Activated CD8-positive, alpha-beta T cell treated with anti-CD3 and anti-CD28 coated beads for 36 hours (primary cell): ENCODE results near the gene PLCB4. TPM values are rescaled to one million over a fixed set of nuclear protein-coding genes. Genes with fewer than 3 reads are reported as not detected.

Source experiments
- ATAC-seq: fragments of 200-7000 bp; cut with Tn5 transposase; one replicate; pipeline ENCODE4 v1.10.0; 2021; ENCODE audit warnings: mild to moderate bottlenecking, moderate library complexity
- CTCF ChIA-PET: fragments of 350-600 bp; sonication (Branson Sonifier 250); formaldehyde crosslinking; loops from one replicate; lab custom pipeline; 2021; ENCODE audit warnings: antibody characterized with exemption; lab: Charles Lee
- POLR2A ChIA-PET: fragments of 350-600 bp; sonication (Branson Sonifier 250); formaldehyde crosslinking; loops from one replicate; lab custom pipeline; 2021; ENCODE audit warnings: antibody characterized with exemption; lab: Charles Lee
- DNase-seq: peaks from one replicate; pipeline ENCODE4 v3.0.0-alpha.2; 2020
- H3K27ac Mint-ChIP-seq: one replicate; pipeline ENCODE4 v1.8.0; 2021; ENCODE audit warnings: mild to moderate bottlenecking, mixed read lengths
- H3K27me3 Mint-ChIP-seq: one replicate; pipeline ENCODE4 v1.8.0; 2021; ENCODE audit warnings: mixed read lengths
- H3K36me3 Mint-ChIP-seq: one replicate; pipeline ENCODE4 v1.8.0; 2021; ENCODE audit warnings: low read depth, mixed read lengths
- H3K4me1 Mint-ChIP-seq: one replicate; pipeline ENCODE4 v1.8.0; 2021; ENCODE audit warnings: low read depth, mixed read lengths
- H3K4me3 Mint-ChIP-seq: one replicate; pipeline ENCODE4 v1.8.0; 2021; ENCODE audit warnings: mild to moderate bottlenecking, moderate library complexity, mixed read lengths
- H3K9me3 Mint-ChIP-seq: one replicate; pipeline ENCODE4 v1.8.0; 2021; ENCODE audit warnings: mixed read lengths
- CTCF ChIP-seq: fragments of 200-600 bp; IDR thresholded peaks from one replicate; pipeline ENCODE4 v1.8.0; 2022; ENCODE audit warnings: antibody characterized with exemption, mild to moderate bottlenecking
- intact Hi-C: fragments of 100-400 bp; cut with micrococcal nuclease; formaldehyde crosslinking; loops from one replicate; pipeline ENCODE4 v1.10.0; 2022
- total RNA-seq, 2 experiments: library from RNA; stranded (reverse); gene quantifications; one replicate each; pipeline ENCODE4 v1.2.3, GENCODE V29; 2021

PLCB4 gene
- total RNA-seq, 2 experiments from 2014 or later: not detected

GRCh38 chr20:9490161-9490560 lies 421.3 kb downstream of the PLCB4 start:
- CTCF ChIA-PET: no interaction called here
- no peak overlapping the region for H3K27ac Mint-ChIP-seq
- H3K4me1 Mint-ChIP-seq: no peaks in the 10 kb centered on the region
- no peak for ATAC-seq
- no peaks in the 10 kb centered on the region for H3K9me3 Mint-ChIP-seq
- TF ChIP-seq CTCF: no peak
- DNase-seq: no peak
- intact Hi-C loops: no loop called here
- H3K36me3 Mint-ChIP-seq: no peaks in the 10 kb centered on the region
- H3K27me3 Mint-ChIP-seq: no peaks in the 10 kb centered on the region
- no peak overlapping the region for H3K4me3 Mint-ChIP-seq
- POLR2A ChIA-PET: no interaction called here

GRCh38 chr20:9490631-9491030 lies 421.7 kb downstream of the PLCB4 start:
- H3K36me3 Mint-ChIP-seq: no peaks in the 10 kb centered on the region
- H3K4me3 Mint-ChIP-seq: no peak overlapping the region
- no peak for TF ChIP-seq CTCF
- ChIA-PET POLR2A (no interaction called here), CTCF (no interaction called here)
- H3K27me3 Mint-ChIP-seq: no peaks in the 10 kb centered on the region
- intact Hi-C loops: no loop called here
- no peak overlapping the region for H3K27ac Mint-ChIP-seq
- no peak for DNase-seq
- no peaks in the 10 kb centered on the region for H3K9me3 Mint-ChIP-seq
- H3K4me1 Mint-ChIP-seq: no peaks in the 10 kb centered on the region
- no peak for ATAC-seq

GRCh38 chr20:9491324-9491723 lies 422.4 kb downstream of the PLCB4 start:
- no peak for TF ChIP-seq CTCF
- H3K27ac Mint-ChIP-seq: no peak overlapping the region
- ChIA-PET CTCF (no interaction called here), POLR2A (no interaction called here)
- peaks cover 3% of the 10 kb centered on the region for H3K9me3 Mint-ChIP-seq
- intact Hi-C loops: no loop called here
- ATAC-seq (no peak), DNase-seq (no peak)
- H3K36me3 Mint-ChIP-seq: no peaks in the 10 kb centered on the region
- H3K27me3 Mint-ChIP-seq: no peaks in the 10 kb centered on the region
- H3K4me1 Mint-ChIP-seq: no peaks in the 10 kb centered on the region
- H3K4me3 Mint-ChIP-seq: no peak overlapping the region

GRCh38 chr20:9492067-9492466 lies 423.2 kb downstream of the PLCB4 start:
- intact Hi-C loops: no loop called here
- DNase-seq (no peak), ATAC-seq (no peak)
- Mint-ChIP-seq H3K4me1 (no peaks in the 10 kb centered on the region), H3K27ac (no peak overlapping the region), H3K4me3 (no peak overlapping the region), H3K27me3 (no peaks in the 10 kb centered on the region), H3K9me3 (peaks cover 3% of the 10 kb centered on the region), H3K36me3 (no peaks in the 10 kb centered on the region)
- no peak for TF ChIP-seq CTCF
- POLR2A ChIA-PET: no interaction called here
- CTCF ChIA-PET: no interaction called here

- Mint-ChIP-seq H3K27ac (no peak overlapping the region), H3K4me1 (no peaks in the 10 kb centered on the region), H3K36me3 (no peaks in the 10 kb centered on the region), H3K4me3 (no peak overlapping the region), H3K27me3 (no peaks in the 10 kb centered on the region), H3K9me3 (peaks cover 3% of the 10 kb centered on the region)
- CTCF ChIA-PET: no interaction called here
- POLR2A ChIA-PET: interaction anchor here (0.6 kb wide), 1 partner anchor 379 kb away, joined by 3 read pairs; no protein-coding TSS in a partner anchor
- DNase-seq (no peak), ATAC-seq (no peak)
- intact Hi-C loops: no loop called here
- TF ChIP-seq CTCF: no peak
Measured at GRCh38 chr20:9493803-9494202, 424.9 kb downstream of the PLCB4 start.
